ENCODE data around the gene PARD6A.

PARD6A gene

GRCh38 chr16:67648088-67648763 is 12.5 kb upstream of the PARD6A start:
- Histone ChIP-seq H3K36me3 (ENCODE audit: insufficient read depth, low read length) (no peaks in the 10 kb centered on the region), H3K27me3 (ENCODE audit: control insufficient read depth, insufficient read depth, low read length) (peaks cover 74% of the 10 kb centered on the region), H3K4me1 (ENCODE audit: control insufficient read depth, insufficient read depth, low read length) (peaks cover 11% of the 10 kb centered on the region), H3K4me2 (ENCODE audit: low read length) (no peak overlapping the region), H3K4me3 (ENCODE audit: low read length) (no peak overlapping the region), H3K9me3 (replicated peaks; ENCODE audit: low read length) (no peaks in the 10 kb centered on the region), H3K9ac (ENCODE audit: low read depth, low read length) (no peak overlapping the region)

GRCh38 chr16:67648764-67649407 is 11.9 kb upstream of the PARD6A start:
- H3K4me2 ChIP-seq (ENCODE audit: low read length), result no peak overlapping the region
- H3K4me3 ChIP-seq (ENCODE audit: low read length), result no peak overlapping the region
- no peaks in the 10 kb centered on the region for H3K9me3 ChIP-seq (replicated peaks; ENCODE audit: low read length)
- no peak overlapping the region for H3K9ac ChIP-seq (ENCODE audit: low read depth, low read length)
- H3K27me3 ChIP-seq (ENCODE audit: control insufficient read depth, insufficient read depth, low read length), result peaks cover 77% of the 10 kb centered on the region
- H3K36me3 ChIP-seq (ENCODE audit: insufficient read depth, low read length), result no peaks in the 10 kb centered on the region
- peaks cover 17% of the 10 kb centered on the region for H3K4me1 ChIP-seq (ENCODE audit: control insufficient read depth, insufficient read depth, low read length)

- peak overlapping the region; percentile 19 for H3K4me3 ChIP-seq (ENCODE audit: low read length)
- H3K9me3 ChIP-seq (replicated peaks; ENCODE audit: low read length), result no peaks in the 10 kb centered on the region
- H3K4me1 ChIP-seq (ENCODE audit: control insufficient read depth, insufficient read depth, low read length), result peaks cover 17% of the 10 kb centered on the region
- peak overlapping the region; percentile 37 for H3K4me2 ChIP-seq (ENCODE audit: low read length)
- H3K9ac ChIP-seq (ENCODE audit: low read depth, low read length), result no peak overlapping the region
- H3K36me3 ChIP-seq (ENCODE audit: insufficient read depth, low read length), result no peaks in the 10 kb centered on the region
- peaks cover 78% of the 10 kb centered on the region for H3K27me3 ChIP-seq (ENCODE audit: control insufficient read depth, insufficient read depth, low read length)
These were observed 11.2 kb upstream of the PARD6A start for GRCh38 chr16:67649494-67649931.

- Histone ChIP-seq H3K36me3 (ENCODE audit: insufficient read depth, low read length) (no peaks in the 10 kb centered on the region), H3K27me3 (ENCODE audit: control insufficient read depth, insufficient read depth, low read length) (peaks cover 79% of the 10 kb centered on the region), H3K4me3 (ENCODE audit: low read length) (peak overlapping the region; percentile 19), H3K4me1 (ENCODE audit: control insufficient read depth, insufficient read depth, low read length) (peaks cover 17% of the 10 kb centered on the region), H3K4me2 (ENCODE audit: low read length) (peak overlapping the region; percentile 37), H3K9ac (ENCODE audit: low read depth, low read length) (no peak overlapping the region), H3K9me3 (replicated peaks; ENCODE audit: low read length) (no peaks in the 10 kb centered on the region)
These were observed 10.7 kb upstream of the PARD6A start for GRCh38 chr16:67650023-67650422.

- peaks cover 73% of the 10 kb centered on the region for H3K27me3 ChIP-seq (ENCODE audit: control insufficient read depth, insufficient read depth, low read length)
- no peaks in the 10 kb centered on the region for H3K36me3 ChIP-seq (ENCODE audit: insufficient read depth, low read length)
These were observed 9.7 kb upstream of the PARD6A start for GRCh38 chr16:67651039-67651438.

GRCh38 chr16:67651847-67652246 is 8.9 kb upstream of the PARD6A start:
- no peak overlapping the region for H3K4me2 ChIP-seq (ENCODE audit: low read length)
- H3K36me3 ChIP-seq (ENCODE audit: insufficient read depth, low read length), result peaks cover under 1% of the 10 kb centered on the region
- H3K9ac ChIP-seq (ENCODE audit: low read depth, low read length), result no peak overlapping the region
- H3K4me1 ChIP-seq (ENCODE audit: control insufficient read depth, insufficient read depth, low read length), result peaks cover 17% of the 10 kb centered on the region
- H3K9me3 ChIP-seq (replicated peaks; ENCODE audit: low read length), result no peaks in the 10 kb centered on the region
- H3K27me3 ChIP-seq (ENCODE audit: control insufficient read depth, insufficient read depth, low read length), result peaks cover 66% of the 10 kb centered on the region
- no peak overlapping the region for H3K4me3 ChIP-seq (ENCODE audit: low read length)

More at GRCh38 chr16:67651039-67651438, 9.7 kb upstream of the PARD6A start:
- H3K9ac ChIP-seq (ENCODE audit: low read depth, low read length), result no peak overlapping the region
- H3K4me3 ChIP-seq (ENCODE audit: low read length), result no peak overlapping the region
- H3K4me1 ChIP-seq (ENCODE audit: control insufficient read depth, insufficient read depth, low read length), result peaks cover 17% of the 10 kb centered on the region
- H3K9me3 ChIP-seq (replicated peaks; ENCODE audit: low read length), result no peaks in the 10 kb centered on the region
- no peak overlapping the region for H3K4me2 ChIP-seq (ENCODE audit: low read length)

- Histone ChIP-seq H3K4me1 (ENCODE audit: control insufficient read depth, insufficient read depth, low read length) (peaks cover 17% of the 10 kb centered on the region), H3K4me2 (ENCODE audit: low read length) (peak overlapping the region; percentile 99), H3K27me3 (ENCODE audit: control insufficient read depth, insufficient read depth, low read length) (peaks cover 59% of the 10 kb centered on the region), H3K9me3 (replicated peaks; ENCODE audit: low read length) (no peaks in the 10 kb centered on the region), H3K36me3 (ENCODE audit: insufficient read depth, low read length) (peaks cover 8% of the 10 kb centered on the region), H3K4me3 (ENCODE audit: low read length) (peak overlapping the region; percentile 69), H3K9ac (ENCODE audit: low read depth, low read length) (no peak overlapping the region)
These were observed 8.1 kb upstream of the PARD6A start for GRCh38 chr16:67652578-67653127.

- peaks cover 53% of the 10 kb centered on the region for H3K27me3 ChIP-seq (ENCODE audit: control insufficient read depth, insufficient read depth, low read length)
- H3K36me3 ChIP-seq (ENCODE audit: insufficient read depth, low read length), result peaks cover 10% of the 10 kb centered on the region
- H3K9ac ChIP-seq (ENCODE audit: low read depth, low read length), result no peak overlapping the region
- H3K4me2 ChIP-seq (ENCODE audit: low read length), result peak overlapping the region; percentile 99
- no peaks in the 10 kb centered on the region for H3K9me3 ChIP-seq (replicated peaks; ENCODE audit: low read length)
- peak overlapping the region; percentile 69 for H3K4me3 ChIP-seq (ENCODE audit: low read length)
- H3K4me1 ChIP-seq (ENCODE audit: control insufficient read depth, insufficient read depth, low read length), result peaks cover 17% of the 10 kb centered on the region
These were observed 7.5 kb upstream of the PARD6A start for GRCh38 chr16:67653128-67653788.

- no peak overlapping the region for H3K9ac ChIP-seq (ENCODE audit: low read depth, low read length)
- peak overlapping the region; percentile 69 for H3K4me3 ChIP-seq (ENCODE audit: low read length)
- peaks cover 47% of the 10 kb centered on the region for H3K27me3 ChIP-seq (ENCODE audit: control insufficient read depth, insufficient read depth, low read length)
- peak overlapping the region; percentile 99 for H3K4me2 ChIP-seq (ENCODE audit: low read length)
- peaks cover 10% of the 10 kb centered on the region for H3K36me3 ChIP-seq (ENCODE audit: insufficient read depth, low read length)
- no peaks in the 10 kb centered on the region for H3K9me3 ChIP-seq (replicated peaks; ENCODE audit: low read length)
- H3K4me1 ChIP-seq (ENCODE audit: control insufficient read depth, insufficient read depth, low read length), result peaks cover 19% of the 10 kb centered on the region
These were observed 6.9 kb upstream of the PARD6A start for GRCh38 chr16:67653789-67654402.

GRCh38 chr16:67654403-67654911 is 6.3 kb upstream of the PARD6A start:
- no peak overlapping the region for H3K4me2 ChIP-seq (ENCODE audit: low read length)
- no peaks in the 10 kb centered on the region for H3K9me3 ChIP-seq (replicated peaks; ENCODE audit: low read length)
- no peak overlapping the region for H3K9ac ChIP-seq (ENCODE audit: low read depth, low read length)
- H3K4me3 ChIP-seq (ENCODE audit: low read length), result no peak overlapping the region
- H3K4me1 ChIP-seq (ENCODE audit: control insufficient read depth, insufficient read depth, low read length), result peaks cover 21% of the 10 kb centered on the region
- H3K36me3 ChIP-seq (ENCODE audit: insufficient read depth, low read length), result peaks cover 10% of the 10 kb centered on the region
- H3K27me3 ChIP-seq (ENCODE audit: control insufficient read depth, insufficient read depth, low read length), result peaks cover 41% of the 10 kb centered on the region

- Histone ChIP-seq H3K36me3 (ENCODE audit: insufficient read depth, low read length) (peaks cover 10% of the 10 kb centered on the region), H3K4me3 (ENCODE audit: low read length) (no peak overlapping the region), H3K4me2 (ENCODE audit: low read length) (no peak overlapping the region), H3K4me1 (ENCODE audit: control insufficient read depth, insufficient read depth, low read length) (peaks cover 19% of the 10 kb centered on the region), H3K9ac (ENCODE audit: low read depth, low read length) (no peak overlapping the region), H3K27me3 (ENCODE audit: control insufficient read depth, insufficient read depth, low read length) (peaks cover 32% of the 10 kb centered on the region), H3K9me3 (replicated peaks; ENCODE audit: low read length) (no peaks in the 10 kb centered on the region)
These were observed 5.4 kb upstream of the PARD6A start for GRCh38 chr16:67655363-67655762.
